Measurements from ENCODE around the gene CLN3. TPM values are rescaled to one million over a fixed set of nuclear protein-coding genes. Genes with fewer than 3 reads are reported as not detected.

The CLN3 gene
- polyA plus RNA-seq (2011; rRNA removed) (17.4 and 22.3 TPM in 2 replicates), polyA plus RNA-seq (2017; fragmentation: RNase III; extraction: RNeasy Plus Mini Kit Qiagen cat#74134 plus additional on column Dnase treatment) (18.0 to 22.2 TPM (median 21.5 TPM) in 3 replicates), polyA minus RNA-seq (2011; rRNA and poly(A)+ RNA removed) (15.0 and 21.9 TPM in 2 replicates)
- 18.6 and 26.7 TPM in 2 replicates for polyA plus RNA-seq (2012; cell fraction: cytosol; rRNA removed)
- polyA plus RNA-seq (2012; cell fraction: nucleus; rRNA removed): 85.1 and 88.5 TPM in 2 replicates

DNA sequence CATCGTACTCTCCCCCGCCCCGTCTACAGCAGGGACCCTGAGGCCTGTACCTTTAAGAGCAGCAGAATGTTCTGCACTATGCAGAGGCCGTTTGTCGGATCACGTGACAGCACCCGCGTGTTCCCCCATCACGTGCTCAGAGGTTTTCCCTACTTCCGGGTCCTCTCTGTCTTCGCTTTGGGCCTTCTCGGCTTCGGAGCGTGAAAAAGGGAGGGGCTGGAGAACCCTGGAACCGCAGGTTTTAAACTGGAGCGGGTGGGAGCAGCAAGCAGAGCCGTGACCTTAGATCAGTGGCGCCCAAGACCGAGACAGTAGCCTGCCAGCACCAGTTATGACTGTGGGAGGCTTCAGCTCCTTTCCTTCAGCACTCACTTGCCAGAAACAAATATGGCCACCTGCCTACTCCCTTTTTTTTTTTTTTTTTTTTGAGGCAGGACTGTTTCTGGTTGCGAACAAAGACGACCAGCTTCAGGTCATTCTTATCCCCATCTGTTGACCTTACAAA lies at the start of gene CLN3:
Gene CLN3, minus strand, starts transcription at position 105 of the 505 bp plus-strand sequence. CDS start 315 bp downstream, outside the sequence.
- Histone ChIP-seq H3K27ac (peak within 1 kb of the TSS; percentile 94 to 98), H3K4me3 (peak within 1 kb of the TSS; percentile 68), H3K4me1 (peaks cover 6% of the 10 kb centered on the region; the same call in 1 of the 3 replicates), H3K4me2 (peak within 1 kb of the TSS; percentile 86), H3K9me3 (no peaks in the 10 kb centered on the region)
- peak; percentile 92 to 98 for ATAC-seq
- WGBS (ENCODE audit: missing lambda C conversion rate): 1% methylated on average over 18 of the region's 21 CpGs
- no peak for FAIRE-seq
- CTCF ChIA-PET: interaction anchor here (1.2 to 2.1 kb wide), 4 partner anchors 8 to 170 kb away, joined by 3 to 8 read pairs (median 4); no protein-coding TSS in a partner anchor
- DNase-seq (ENCODE audit: low read depth in 1 of 2, low spot score in 1 of 2): peak; percentile 97 to 98
- POLR2A ChIA-PET: interaction anchor here (0.6 to 0.7 kb wide), 4 partner anchors 18 to 311 kb away, joined by 3 to 4 read pairs (median 3); no protein-coding TSS in a partner anchor
- TF ChIP-seq HOXB13 (CRISPR knock-in tag; IDR thresholded peaks at IDR 0.05; ENCODE audit: low read depth) (peak; percentile 49; the same call in 1 of the 2 replicates), JUN (IDR thresholded peaks at IDR 0.05) (peak in 1 of 2 experiments; percentile 62; a peak in 4 of 5 replicates), KDM5A (IDR thresholded peaks at IDR 0.05) (peak; percentile 69), ESRRA (IDR thresholded peaks at IDR 0.05; ENCODE audit: borderline replicate concordance, low read length) (no peak), NPAS2 (CRISPR knock-in tag; IDR thresholded peaks at IDR 0.05; ENCODE audit: borderline replicate concordance) (peak; percentile 51; the same call in 1 of the 2 replicates), PHF8 (IDR thresholded peaks at IDR 0.05; ENCODE audit: borderline replicate concordance, low read depth) (peak; percentile 54; the same call in 1 of the 2 replicates), BHLHE40 (IDR thresholded peaks at IDR 0.05; ENCODE audit: low read depth, low read length) (peak; percentile 81), MYC (IDR thresholded peaks at IDR 0.05; ENCODE audit: borderline replicate concordance, low read length) (peak; percentile 80; the same call in 1 of the 2 replicates), CHD4 (IDR thresholded peaks at IDR 0.05; ENCODE audit: borderline replicate concordance) (no peak)
- TF ChIP-seq, protein P1, sequence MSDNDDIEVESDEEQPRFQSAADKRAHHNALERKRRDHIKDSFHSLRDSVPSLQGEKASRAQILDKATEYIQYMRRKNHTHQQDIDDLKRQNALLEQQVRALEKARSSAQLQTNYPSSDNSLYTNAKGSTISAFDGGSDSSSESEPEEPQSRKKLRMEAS (IDR thresholded peaks at IDR 0.05): peak; percentile 93
- TF ChIP-seq, protein P2, sequence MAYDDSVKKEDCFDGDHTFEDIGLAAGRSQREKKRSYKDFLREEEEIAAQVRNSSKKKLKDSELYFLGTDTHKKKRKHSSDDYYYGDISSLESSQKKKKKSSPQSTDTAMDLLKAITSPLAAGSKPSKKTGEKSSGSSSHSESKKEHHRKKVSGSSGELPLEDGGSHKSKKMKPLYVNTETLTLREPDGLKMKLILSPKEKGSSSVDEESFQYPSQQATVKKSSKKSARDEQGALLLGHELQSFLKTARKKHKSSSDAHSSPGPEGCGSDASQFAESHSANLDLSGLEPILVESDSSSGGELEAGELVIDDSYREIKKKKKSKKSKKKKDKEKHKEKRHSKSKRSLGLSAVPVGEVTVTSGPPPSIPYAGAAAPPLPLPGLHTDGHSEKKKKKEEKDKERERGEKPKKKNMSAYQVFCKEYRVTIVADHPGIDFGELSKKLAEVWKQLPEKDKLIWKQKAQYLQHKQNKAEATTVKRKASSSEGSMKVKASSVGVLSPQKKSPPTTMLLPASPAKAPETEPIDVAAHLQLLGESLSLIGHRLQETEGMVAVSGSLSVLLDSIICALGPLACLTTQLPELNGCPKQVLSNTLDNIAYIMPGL (CRISPR knock-in tag; IDR thresholded peaks at IDR 0.05; ENCODE audit: borderline replicate concordance): no peak
- TF ChIP-seq, protein P3, sequence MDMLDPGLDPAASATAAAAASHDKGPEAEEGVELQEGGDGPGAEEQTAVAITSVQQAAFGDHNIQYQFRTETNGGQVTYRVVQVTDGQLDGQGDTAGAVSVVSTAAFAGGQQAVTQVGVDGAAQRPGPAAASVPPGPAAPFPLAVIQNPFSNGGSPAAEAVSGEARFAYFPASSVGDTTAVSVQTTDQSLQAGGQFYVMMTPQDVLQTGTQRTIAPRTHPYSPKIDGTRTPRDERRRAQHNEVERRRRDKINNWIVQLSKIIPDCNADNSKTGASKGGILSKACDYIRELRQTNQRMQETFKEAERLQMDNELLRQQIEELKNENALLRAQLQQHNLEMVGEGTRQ (IDR thresholded peaks at IDR 0.05): peak; percentile 100

DNA sequence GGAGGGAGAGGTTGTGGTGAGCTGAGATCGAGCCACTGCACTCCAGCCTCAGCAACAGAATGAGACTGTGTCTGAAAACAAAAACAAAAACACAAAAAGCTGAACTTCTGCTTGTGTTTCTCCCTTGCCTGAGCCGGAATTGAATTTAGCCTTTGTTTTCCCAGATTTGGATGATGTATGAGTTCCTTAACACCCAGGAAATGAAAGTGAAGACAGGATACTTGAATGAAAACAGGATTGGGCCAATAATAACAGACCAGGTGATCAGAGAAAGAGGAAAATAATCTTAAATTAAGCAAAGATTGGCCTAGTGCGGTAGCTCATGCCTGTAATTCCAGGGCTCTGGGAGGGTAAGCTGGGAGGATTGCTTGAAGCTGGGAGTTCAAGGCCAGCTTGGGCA lies 48.5 kb upstream of the CLN3 start:
- TF ChIP-seq SMC3 (IDR thresholded peaks at IDR 0.05) (no peak), BHLHE40 (IDR thresholded peaks at IDR 0.05; ENCODE audit: low read depth, low read length) (no peak), FOXS1 (CRISPR knock-in tag; IDR thresholded peaks at IDR 0.05) (no peak), REST (IDR thresholded peaks at IDR 0.05) (no peak), CBX8 (IDR thresholded peaks at IDR 0.05) (no peak), CHD2 (IDR thresholded peaks at IDR 0.05; ENCODE audit: low read length, partially characterized antibody) (no peak), FOSB (CRISPR knock-in tag; IDR thresholded peaks at IDR 0.05) (no peak), POLR2A (IDR thresholded peaks at IDR 0.05; ENCODE audit: low read length) (no peak)
- TF ChIP-seq, protein P3 (IDR thresholded peaks at IDR 0.05): no peak
- CTCF ChIA-PET: interaction anchor here (1.1 to 1.7 kb wide), 3 partner anchors 9 to 222 kb away, joined by 3 to 9 read pairs (median 6); partner anchors contain the start of gene SGF29
- H3K4me2 ChIP-seq: no peak overlapping the region
- DNase-seq (ENCODE audit: low read depth in 1 of 2, low spot score in 1 of 2): no peak
- no peak overlapping the region for H3K4me3 ChIP-seq
- no peaks in the 10 kb centered on the region for H3K9me3 ChIP-seq
- POLR2A ChIA-PET: no interaction called here
- peaks cover 30% of the 10 kb centered on the region for H3K4me1 ChIP-seq
- ATAC-seq: no peak
- FAIRE-seq: no peak
- whole genome bisulfite sequencing (ENCODE audit: missing lambda C conversion rate): 95% methylated on average over 3 of the region's 3 CpGs
- H3K27ac ChIP-seq: peak overlapping the region in 1 of 2 experiments; percentile 91; a peak in 3 of 6 replicates
